Urinary bladder (tissue), 4 donors: Measurements from ENCODE around the gene ELSPBP1. TPM values are rescaled to one million over a fixed set of nuclear protein-coding genes. Genes with fewer than 3 reads are reported as not detected.
"Not testable (repeated sequence)": the region's sequence is repeated elsewhere in the genome, so short reads cannot be mapped to it uniquely, and the experiment has no call there.

Experiments used
- DNase-seq: peaks from one replicate; pipeline ENCODE4 v3.0.0-alpha.2; 2015; ENCODE audit errors: extremely low spot score
- H3K27ac ChIP-seq: one replicate; pipeline ENCODE4 v1.5.1; 2013; ENCODE audit warnings: low read depth, mild to moderate bottlenecking, moderate library complexity
- H3K36me3 ChIP-seq: one replicate; pipeline ENCODE4 v1.6.1; 2013; ENCODE audit warnings: mild to moderate bottlenecking, moderate library complexity; ENCODE audit not compliant: insufficient read depth
- H3K4me1 ChIP-seq: one replicate; pipeline ENCODE4 v1.6.1; 2013; ENCODE audit warnings: mild to moderate bottlenecking, moderate library complexity; ENCODE audit not compliant: insufficient read depth
- H3K4me3 ChIP-seq: one replicate; pipeline ENCODE4 v1.5.1; 2013; ENCODE audit warnings: low read depth, low read length
- WGBS: extraction: QIAGEN DNeasy Blood & Tissue Kit; methylation state at CpG from one replicate; pipeline ENCODE4 v1.1.7; 2013; 5-methylcytosine and 5-hydroxymethylcytosine counted together
- polyA plus RNA-seq: library from polyadenylated mRNA; stranded (reverse); fragments of 200-250 nt; gene quantifications from one replicate; pipeline ENCODE4 v1.2.3, GENCODE V29; 2013
- total RNA-seq: library from RNA; depleted of rRNA; stranded (reverse); fragments of >200 nt; gene quantifications from one replicate; pipeline ENCODE4 v1.2.3, GENCODE V29; 2014
- donor health status: healthy with polysubstance abuse.
- donor health status: healthy.

The ELSPBP1 gene
- total and polyA plus RNA-seq, 2 donors: not detected

DNA sequence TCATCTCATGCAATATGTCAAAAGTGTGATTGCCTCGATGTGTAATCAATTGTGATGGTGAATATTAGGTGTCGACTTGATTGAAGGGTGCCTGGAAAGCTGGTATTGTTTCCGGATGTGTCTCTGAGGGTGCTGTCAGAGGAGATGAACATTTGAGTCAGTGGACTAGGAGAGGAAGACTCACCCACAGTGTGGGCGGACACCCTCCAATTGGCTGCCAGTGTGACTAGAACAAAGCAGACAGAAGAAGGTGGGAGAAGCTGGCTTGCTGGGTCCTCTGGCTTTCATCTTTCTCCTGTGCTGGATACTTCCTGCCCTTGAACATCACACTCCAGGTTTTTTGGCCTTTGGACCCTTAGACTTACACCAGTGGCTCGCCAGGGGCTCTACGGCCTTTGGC, 64.9 kb downstream of the ELSPBP1 start:
- Histone ChIP-seq H3K4me3 (no peak overlapping the region), H3K27ac (no peak overlapping the region), H3K4me1 (no peaks in the 10 kb centered on the region), H3K36me3 (no peaks in the 10 kb centered on the region)
- WGBS: 94% methylated on average over 6 of the region's 6 CpGs
- no peak for DNase-seq

DNA sequence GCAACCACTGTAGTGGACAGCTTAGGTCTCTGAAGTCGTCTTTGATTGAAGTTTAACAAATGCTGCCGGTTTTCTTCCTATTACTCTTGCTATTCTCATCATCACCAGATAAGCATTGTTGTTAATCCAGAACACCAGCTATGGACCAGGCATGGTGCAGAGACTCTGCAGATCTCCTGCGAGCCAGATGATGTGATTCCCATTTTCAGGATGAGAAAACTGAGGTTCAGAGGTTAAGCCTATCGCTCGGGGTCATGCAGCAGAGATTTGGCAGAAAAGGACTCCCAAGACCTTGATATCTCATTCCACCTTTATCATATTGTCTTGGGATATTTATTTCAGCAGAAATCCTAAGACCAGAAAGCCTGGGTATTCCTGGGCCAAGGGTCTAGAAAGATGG, 65.9 kb downstream of the ELSPBP1 start:
- no peaks in the 10 kb centered on the region for H3K36me3 ChIP-seq
- 89% methylated on average over 5 of the region's 5 CpGs for WGBS
- no peak overlapping the region for H3K4me3 ChIP-seq
- no peaks in the 10 kb centered on the region for H3K4me1 ChIP-seq
- DNase-seq: no peak
- no peak overlapping the region for H3K27ac ChIP-seq

DNA sequence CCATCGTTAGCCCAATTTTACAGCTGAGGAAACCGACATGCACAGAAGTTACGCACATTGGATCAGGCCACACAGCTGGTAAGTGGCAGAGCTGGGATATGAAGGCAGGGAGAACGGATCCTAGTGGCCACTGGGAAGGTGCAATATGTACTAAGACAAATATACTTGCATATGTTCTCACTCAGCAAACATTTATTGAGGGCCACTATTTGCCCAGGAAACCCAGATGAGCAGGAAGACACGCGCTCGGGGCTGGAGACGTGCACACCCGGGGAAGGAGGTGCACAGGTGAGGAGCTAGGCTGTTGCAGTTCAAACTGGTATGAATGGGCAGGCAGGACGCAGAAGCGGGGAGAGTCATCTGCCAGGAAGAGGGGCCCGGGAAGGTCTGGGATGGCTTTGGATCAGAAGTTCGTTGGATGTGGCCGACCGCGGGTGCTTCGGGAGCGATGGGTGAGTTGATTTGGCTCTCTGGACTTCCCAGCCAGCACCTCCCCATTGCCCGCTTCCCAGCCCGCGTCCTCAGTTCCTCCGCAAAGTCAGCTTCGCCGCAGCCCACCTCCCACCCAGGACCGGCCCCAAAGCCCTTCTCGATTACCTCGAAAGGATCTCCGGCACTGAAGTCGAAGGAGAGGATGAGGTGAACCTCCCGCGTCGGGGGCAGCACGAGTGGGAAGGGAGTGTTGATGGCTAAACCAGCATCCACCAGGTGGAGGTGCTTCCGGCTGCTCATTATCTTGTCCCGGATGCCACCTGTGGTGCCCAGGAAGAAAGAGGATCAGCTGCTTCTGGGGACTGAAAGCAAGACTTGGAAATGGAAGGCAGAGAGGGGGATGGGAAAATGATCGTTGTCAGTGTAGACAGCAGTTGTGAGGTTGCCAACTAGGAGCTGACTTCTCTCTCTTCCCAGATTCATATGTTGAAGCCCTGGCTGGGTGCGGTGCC, 67.2 kb downstream of the ELSPBP1 start:
- no peak overlapping the region for H3K27ac ChIP-seq
- no peak for DNase-seq
- no peaks in the 10 kb centered on the region for H3K4me1 ChIP-seq
- H3K4me3 ChIP-seq: no peak overlapping the region
- 46% methylated on average over 37 of the region's 37 CpGs for WGBS
- no peaks in the 10 kb centered on the region for H3K36me3 ChIP-seq

DNA sequence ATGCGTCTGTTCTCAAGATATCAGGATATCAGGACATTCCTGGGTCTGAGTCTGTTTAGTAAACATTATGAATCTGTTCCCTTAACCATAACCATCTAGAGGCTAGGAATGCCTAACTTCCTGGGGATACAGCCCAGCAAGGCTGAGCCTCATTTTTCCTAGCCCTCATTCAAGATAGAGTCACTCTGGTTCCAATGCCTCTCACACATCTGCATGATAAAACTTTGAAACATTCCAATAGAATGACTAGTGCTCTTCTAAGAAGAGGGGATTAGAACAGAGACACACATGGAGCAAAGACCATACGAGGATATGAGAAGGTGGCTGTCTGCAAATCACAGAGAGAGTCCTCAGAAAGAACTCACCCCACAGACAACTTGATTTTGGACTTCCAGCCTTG, 70.1 kb downstream of the ELSPBP1 start:
- WGBS: 59% methylated on average over 2 of the region's 2 CpGs

DNA sequence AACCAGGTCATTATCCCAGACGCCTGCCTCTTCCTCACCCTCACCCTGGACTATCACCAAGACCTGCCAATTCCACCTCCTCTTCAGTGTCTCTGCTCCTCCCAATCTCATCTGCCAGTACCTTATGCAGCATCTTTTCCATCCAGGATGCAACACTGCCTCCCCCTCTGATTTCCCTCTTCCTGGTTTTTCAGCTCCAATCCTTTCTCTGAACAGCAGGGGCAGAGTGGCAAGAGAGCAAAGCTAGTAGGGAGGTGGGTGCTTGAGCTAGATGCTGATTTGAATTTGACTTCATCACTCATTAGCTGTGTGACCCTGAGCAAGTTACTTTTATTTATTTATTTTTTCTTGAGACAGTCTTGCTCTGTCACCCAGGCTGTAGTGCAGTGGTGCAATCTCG, 75.0 kb downstream of the ELSPBP1 start:
- 65% methylated on average over 2 of the region's 2 CpGs for WGBS
- no peaks in the 10 kb centered on the region for H3K36me3 ChIP-seq

More for the DNA sequence above, 70.1 kb downstream of the ELSPBP1 start:
- Histone ChIP-seq H3K27ac (no peak overlapping the region), H3K36me3 (no peaks in the 10 kb centered on the region), H3K4me3 (no peak overlapping the region), H3K4me1 (no peaks in the 10 kb centered on the region)
- no peak for DNase-seq

DNA sequence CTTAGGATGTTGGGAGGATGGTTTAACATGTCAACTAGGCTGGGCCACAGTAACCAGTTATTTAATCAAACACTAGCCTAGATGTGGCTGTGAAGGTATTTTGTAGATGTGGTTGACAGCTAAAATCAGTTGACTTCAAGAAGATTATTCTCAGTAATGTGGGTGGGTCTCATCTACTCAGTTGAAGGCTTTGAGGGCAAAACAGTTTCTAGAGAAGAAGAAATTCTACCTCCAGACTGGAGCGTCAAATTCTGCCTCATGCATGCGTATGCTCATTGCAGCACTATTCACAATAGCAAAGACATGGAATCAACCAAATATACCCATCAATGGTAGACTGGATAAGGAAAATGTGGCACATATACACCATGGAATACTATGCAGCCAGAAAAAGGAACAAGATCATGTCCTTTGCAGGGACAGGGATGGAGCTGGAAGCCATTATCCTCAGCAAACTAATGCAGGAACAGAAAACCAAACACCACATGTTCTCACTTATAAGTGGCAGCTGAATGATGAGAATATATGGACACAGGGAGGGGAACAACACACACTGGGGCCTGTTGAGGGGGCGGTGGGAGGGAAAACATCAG, 75.8 kb downstream of the ELSPBP1 start:
- WGBS: 93% methylated on average over 3 of the region's 3 CpGs
- not testable (repeated sequence) for H3K36me3 ChIP-seq, H3K4me3 ChIP-seq, H3K4me1 ChIP-seq, DNase-seq, H3K27ac ChIP-seq

More for the DNA sequence above, 75.0 kb downstream of the ELSPBP1 start:
- Histone ChIP-seq H3K27ac (no peak overlapping the region), H3K4me1 (no peaks in the 10 kb centered on the region), H3K4me3 (no peak overlapping the region)
- DNase-seq: no peak

Other genes with a start within 250 kb of the ELSPBP1 start
- 51.2 TPM for gene NOP53, start 249.1 kb upstream of the ELSPBP1 start, total RNA-seq
- 690 TPM for gene NOP53, start 249.1 kb upstream of the ELSPBP1 start, polyA plus RNA-seq
- 186 TPM for gene SELENOW, start 215.9 kb upstream of the ELSPBP1 start, total RNA-seq
- 566 TPM for gene SELENOW, start 215.9 kb upstream of the ELSPBP1 start, polyA plus RNA-seq
- gene TPRX1, start 190.1 kb upstream of the ELSPBP1 start, total RNA-seq: not detected
- gene TPRX1, start 190.1 kb upstream of the ELSPBP1 start, polyA plus RNA-seq: not detected
- gene CRX, start 172.7 kb upstream of the ELSPBP1 start, total RNA-seq: not detected
- gene CRX, start 172.7 kb upstream of the ELSPBP1 start, polyA plus RNA-seq: not detected
- not detected for gene TPRX2, start 135.4 kb upstream of the ELSPBP1 start, total RNA-seq
- not detected for gene TPRX2, start 135.4 kb upstream of the ELSPBP1 start, polyA plus RNA-seq
- gene SULT2A1, start 108.3 kb upstream of the ELSPBP1 start, total RNA-seq: 0.90 TPM
- gene SULT2A1, start 108.3 kb upstream of the ELSPBP1 start, polyA plus RNA-seq: 0.68 TPM
- gene BSPH1, start 2.5 kb upstream of the ELSPBP1 start, total RNA-seq: not detected
- not detected for gene BSPH1, start 2.5 kb upstream of the ELSPBP1 start, polyA plus RNA-seq
- gene CABP5, start 49.4 kb downstream of the ELSPBP1 start, total RNA-seq: not detected
- gene CABP5, start 49.4 kb downstream of the ELSPBP1 start, polyA plus RNA-seq: not detected
- gene PLA2G4C, start 116.2 kb downstream of the ELSPBP1 start, total RNA-seq: 10.5 TPM
- 13.5 TPM for gene PLA2G4C, start 116.2 kb downstream of the ELSPBP1 start, polyA plus RNA-seq
- gene LIG1, start 175.7 kb downstream of the ELSPBP1 start, total RNA-seq: 21.6 TPM
- gene LIG1, start 175.7 kb downstream of the ELSPBP1 start, polyA plus RNA-seq: 11.4 TPM
- gene ZSWIM9, start 176.0 kb downstream of the ELSPBP1 start, total RNA-seq: 1.6 TPM
- 10.6 TPM for gene ZSWIM9, start 176.0 kb downstream of the ELSPBP1 start, polyA plus RNA-seq